Kidney epithelial cell (primary cell): ENCODE measurements around the gene RAB28. TPM values are rescaled to one million over a fixed set of nuclear protein-coding genes. Genes with fewer than 3 reads are reported as not detected.

Experiments used
- DNase-seq: peaks from one replicate; pipeline ENCODE4 v3.0.0-alpha.2; 2010; ENCODE audit warnings: low read depth
- H3K27me3 ChIP-seq: 2 replicates; pipeline ENCODE4 v1.6.0; 2011; ENCODE audit warnings: low read length; ENCODE audit not compliant: control insufficient read depth, insufficient read depth
- H3K36me3 ChIP-seq: 2 replicates; pipeline ENCODE4 v1.5.1; 2011; ENCODE audit warnings: low read length; ENCODE audit not compliant: control insufficient read depth, insufficient read depth
- H3K4me3 ChIP-seq: 2 replicates; pipeline ENCODE4 v1.5.1; 2011; ENCODE audit warnings: low read depth, mild to moderate bottlenecking, control low read depth, low read length
- total RNA-seq: library from RNA; depleted of rRNA; stranded (reverse); fragments of >200 nt; gene quantifications from 2 replicates; pipeline ENCODE4 v1.2.3, GENCODE V29; 2015
- TF ChIP-seq, protein P1 (sequence below): IDR thresholded peaks from 2 replicates; pipeline ENCODE4 v1.5.1; 2011; ENCODE audit warnings: mild to moderate bottlenecking, moderate library complexity, low read length, control low read depth, inconsistent platforms; ENCODE audit not compliant: insufficient read depth, poor library complexity, severe bottlenecking

Gene RAB28
- total RNA-seq, 1 donor from 2014 or later, result 17.3 TPM

DNA sequence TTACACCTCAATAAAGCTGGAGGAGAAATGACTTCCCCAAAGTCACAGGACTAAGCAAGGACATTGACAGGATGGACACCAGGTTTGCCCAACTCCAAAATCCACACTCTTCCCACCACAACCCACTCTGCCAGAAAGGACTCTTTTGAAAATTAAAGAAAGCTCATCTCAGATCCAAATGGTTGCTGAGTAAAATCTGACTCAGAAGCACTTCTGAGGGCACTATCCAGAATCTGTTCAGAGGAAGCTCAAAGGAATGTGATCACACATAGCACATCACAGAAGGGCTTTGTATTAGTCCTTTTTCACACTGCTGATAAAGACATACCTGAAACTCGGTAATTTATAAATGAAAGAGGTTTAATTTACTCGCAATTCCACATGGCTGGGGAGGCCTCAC lies 155.5 kb downstream of the RAB28 start:
- Histone ChIP-seq H3K4me3 (no peak overlapping the region), H3K27me3 (no peaks in the 10 kb centered on the region), H3K36me3 (no peaks in the 10 kb centered on the region)
- TF ChIP-seq, protein P1, sequence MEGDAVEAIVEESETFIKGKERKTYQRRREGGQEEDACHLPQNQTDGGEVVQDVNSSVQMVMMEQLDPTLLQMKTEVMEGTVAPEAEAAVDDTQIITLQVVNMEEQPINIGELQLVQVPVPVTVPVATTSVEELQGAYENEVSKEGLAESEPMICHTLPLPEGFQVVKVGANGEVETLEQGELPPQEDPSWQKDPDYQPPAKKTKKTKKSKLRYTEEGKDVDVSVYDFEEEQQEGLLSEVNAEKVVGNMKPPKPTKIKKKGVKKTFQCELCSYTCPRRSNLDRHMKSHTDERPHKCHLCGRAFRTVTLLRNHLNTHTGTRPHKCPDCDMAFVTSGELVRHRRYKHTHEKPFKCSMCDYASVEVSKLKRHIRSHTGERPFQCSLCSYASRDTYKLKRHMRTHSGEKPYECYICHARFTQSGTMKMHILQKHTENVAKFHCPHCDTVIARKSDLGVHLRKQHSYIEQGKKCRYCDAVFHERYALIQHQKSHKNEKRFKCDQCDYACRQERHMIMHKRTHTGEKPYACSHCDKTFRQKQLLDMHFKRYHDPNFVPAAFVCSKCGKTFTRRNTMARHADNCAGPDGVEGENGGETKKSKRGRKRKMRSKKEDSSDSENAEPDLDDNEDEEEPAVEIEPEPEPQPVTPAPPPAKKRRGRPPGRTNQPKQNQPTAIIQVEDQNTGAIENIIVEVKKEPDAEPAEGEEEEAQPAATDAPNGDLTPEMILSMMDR, result no peak
- DNase-seq, result no peak

DNA sequence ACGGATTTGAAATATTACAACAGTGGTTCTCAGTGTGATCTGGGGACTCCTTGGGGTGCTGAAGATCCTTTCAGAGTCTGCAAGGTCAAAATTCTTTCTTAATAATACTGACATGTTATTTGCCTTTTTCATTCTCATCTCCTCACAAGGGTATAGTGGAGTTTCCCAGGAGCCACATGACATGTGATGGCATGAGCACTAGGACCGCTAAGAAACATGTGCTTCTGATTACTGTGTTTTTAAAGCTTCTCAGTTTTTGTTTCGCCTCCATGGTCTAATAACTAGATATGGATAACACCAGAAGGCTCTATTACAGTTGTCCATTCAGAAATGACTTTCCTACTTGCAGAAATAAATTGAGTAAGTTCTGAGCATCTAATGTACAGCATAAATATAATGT lies 156.1 kb downstream of the RAB28 start:
- Histone ChIP-seq H3K4me3 (no peak overlapping the region), H3K27me3 (no peaks in the 10 kb centered on the region), H3K36me3 (no peaks in the 10 kb centered on the region)
- no peak for DNase-seq
- TF ChIP-seq, protein P1, result no peak

DNA sequence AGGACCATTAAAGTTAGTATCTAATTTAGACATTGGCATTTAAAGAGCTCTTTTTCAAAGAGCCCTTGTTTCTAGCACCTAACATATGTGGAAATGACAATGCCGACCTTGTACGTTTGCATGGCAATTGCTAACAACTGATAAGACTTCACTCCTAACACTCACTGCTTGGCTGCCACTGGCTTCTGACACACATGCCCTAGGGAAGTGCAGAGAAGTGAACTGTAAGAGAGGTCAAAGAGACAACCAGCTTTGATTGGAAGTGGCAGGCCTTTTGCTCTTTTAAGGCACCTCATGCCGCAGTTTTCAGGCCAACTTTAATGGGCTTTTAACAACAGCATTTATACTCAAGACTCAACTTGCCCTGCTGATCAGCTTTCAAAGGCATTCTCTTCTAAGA lies 158.4 kb downstream of the RAB28 start:
- TF ChIP-seq, protein P1, result no peak
- H3K27me3 ChIP-seq, result no peaks in the 10 kb centered on the region
- DNase-seq, result no peak
- no peaks in the 10 kb centered on the region for H3K36me3 ChIP-seq
- H3K4me3 ChIP-seq, result no peak overlapping the region

DNA sequence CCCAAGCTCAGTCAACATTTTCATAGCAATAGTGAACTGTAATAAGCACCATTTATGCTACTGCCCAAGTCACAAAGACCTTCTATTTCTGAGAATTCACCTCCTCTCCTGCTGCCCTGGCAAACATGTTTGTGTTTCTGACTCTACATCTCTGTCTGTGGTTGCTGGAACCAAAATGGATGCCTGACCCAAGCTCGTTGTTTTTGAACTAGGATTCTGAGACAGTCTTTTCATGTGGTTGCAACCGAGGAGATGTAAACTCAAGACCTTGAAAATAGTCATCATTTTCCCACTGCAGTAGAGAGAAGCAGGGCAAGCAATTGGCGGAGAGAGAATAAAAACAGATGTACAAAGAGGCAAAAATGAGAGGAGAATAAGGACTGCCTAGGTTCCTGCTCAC lies 160.2 kb downstream of the RAB28 start:
- no peaks in the 10 kb centered on the region for H3K27me3 ChIP-seq
- no peaks in the 10 kb centered on the region for H3K36me3 ChIP-seq
- H3K4me3 ChIP-seq, result no peak overlapping the region
- TF ChIP-seq, protein P1, result no peak
- no peak for DNase-seq

DNA sequence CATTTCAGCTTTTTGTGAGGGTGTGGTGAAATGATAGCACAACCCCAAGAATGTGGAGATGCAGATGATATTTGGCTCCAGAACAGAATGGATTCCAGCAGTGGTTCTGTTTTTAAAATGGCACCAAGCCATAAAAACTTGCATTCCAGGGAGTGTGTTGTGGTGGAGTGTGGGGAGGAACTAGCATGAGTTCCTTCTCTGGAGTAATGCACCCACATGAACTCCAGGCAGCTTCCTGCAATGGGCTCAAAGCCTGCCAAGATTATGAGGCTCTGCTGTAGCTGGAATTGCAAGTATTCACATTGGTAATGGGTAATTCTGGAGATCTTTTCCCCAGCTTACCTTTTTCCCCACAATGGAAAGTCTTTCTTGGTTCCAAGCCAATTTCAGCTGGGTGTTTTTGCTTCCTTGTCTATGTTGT lies 161.4 kb downstream of the RAB28 start:
- H3K36me3 ChIP-seq, result no peaks in the 10 kb centered on the region
- DNase-seq, result no peak
- H3K4me3 ChIP-seq, result no peak overlapping the region
- TF ChIP-seq, protein P1, result no peak
- H3K27me3 ChIP-seq, result no peaks in the 10 kb centered on the region

Other genes starting within 250 kb of the RAB28 start
- not detected in 2 replicates for gene NKX3-2, start 60.2 kb upstream of the RAB28 start, total RNA-seq
- 28.7 and 35.2 TPM in 2 replicates for gene BOD1L1, start 143.4 kb upstream of the RAB28 start, total RNA-seq